ENCODE measurements around the gene C10orf67.

Gene C10orf67

GRCh38 chr10:23205972-23206642, 138.5 kb downstream of the C10orf67 start:
- Histone ChIP-seq H3F3A (ENCODE audit: insufficient read depth) (no peaks in the 10 kb centered on the region), H3K9ac (ENCODE audit: low read length) (no peak overlapping the region), H3K36me3 (ENCODE audit: low read length) (no peaks in the 10 kb centered on the region), H3K9me3 (ENCODE audit: insufficient read depth, low read length) (no peaks in the 10 kb centered on the region), H2AFZ (ENCODE audit: low read depth, low read length, severe bottlenecking) (no peak overlapping the region), H3K9me2 (replicated peaks; ENCODE audit: insufficient read depth, low read length) (no peaks in the 10 kb centered on the region), H4K20me1 (ENCODE audit: low read depth, low read length) (no peaks in the 10 kb centered on the region), H3K4me3 (ENCODE audit: insufficient read depth, low read length, poor library complexity, severe bottlenecking) (no peak overlapping the region), H3K4me2 (ENCODE audit: low read depth, low read length, poor library complexity, severe bottlenecking) (no peak overlapping the region), H3K27ac (ENCODE audit: low read depth, low read length) (no peak overlapping the region), H3K79me2 (ENCODE audit: insufficient read depth, low read length) (no peaks in the 10 kb centered on the region), H3K27me3 (ENCODE audit: low read length) (no peaks in the 10 kb centered on the region)
- TF ChIP-seq CTCF (IDR thresholded peaks at IDR 0.05; ENCODE audit: insufficient read depth, low read length, poor library complexity, severe bottlenecking) (no peak), EZH2phosphoT487 (conservative IDR thresholded peaks at IDR 0.05; ENCODE audit: low read length) (no peak)

GRCh38 chr10:23204773-23205172, 139.8 kb downstream of the C10orf67 start:
- H3F3A ChIP-seq (ENCODE audit: insufficient read depth), result no peaks in the 10 kb centered on the region
- H3K4me3 ChIP-seq (ENCODE audit: insufficient read depth, low read length, poor library complexity, severe bottlenecking), result no peak overlapping the region
- no peak for TF ChIP-seq CTCF (IDR thresholded peaks at IDR 0.05; ENCODE audit: insufficient read depth, low read length, poor library complexity, severe bottlenecking)
- no peak for TF ChIP-seq EZH2phosphoT487 (conservative IDR thresholded peaks at IDR 0.05; ENCODE audit: low read length)
- no peaks in the 10 kb centered on the region for H3K36me3 ChIP-seq (ENCODE audit: low read length)
- H3K9ac ChIP-seq (ENCODE audit: low read length), result no peak overlapping the region
- H3K9me2 ChIP-seq (replicated peaks; ENCODE audit: insufficient read depth, low read length), result no peaks in the 10 kb centered on the region
- no peaks in the 10 kb centered on the region for H3K27me3 ChIP-seq (ENCODE audit: low read length)
- H3K4me2 ChIP-seq (ENCODE audit: low read depth, low read length, poor library complexity, severe bottlenecking), result no peak overlapping the region
- no peaks in the 10 kb centered on the region for H3K9me3 ChIP-seq (ENCODE audit: insufficient read depth, low read length)
- no peak overlapping the region for H3K27ac ChIP-seq (ENCODE audit: low read depth, low read length)
- H2AFZ ChIP-seq (ENCODE audit: low read depth, low read length, severe bottlenecking), result no peak overlapping the region
- no peaks in the 10 kb centered on the region for H3K79me2 ChIP-seq (ENCODE audit: insufficient read depth, low read length)
- no peaks in the 10 kb centered on the region for H4K20me1 ChIP-seq (ENCODE audit: low read depth, low read length)

- Histone ChIP-seq H3K9ac (ENCODE audit: low read length) (no peak overlapping the region), H3K9me3 (ENCODE audit: insufficient read depth, low read length) (no peaks in the 10 kb centered on the region), H2AFZ (ENCODE audit: low read depth, low read length, severe bottlenecking) (no peak overlapping the region), H3K27me3 (ENCODE audit: low read length) (no peaks in the 10 kb centered on the region), H3K4me3 (ENCODE audit: insufficient read depth, low read length, poor library complexity, severe bottlenecking) (no peak overlapping the region), H3K79me2 (ENCODE audit: insufficient read depth, low read length) (no peaks in the 10 kb centered on the region), H4K20me1 (ENCODE audit: low read depth, low read length) (no peaks in the 10 kb centered on the region), H3K4me2 (ENCODE audit: low read depth, low read length, poor library complexity, severe bottlenecking) (no peak overlapping the region), H3F3A (ENCODE audit: insufficient read depth) (no peaks in the 10 kb centered on the region), H3K27ac (ENCODE audit: low read depth, low read length) (no peak overlapping the region), H3K36me3 (ENCODE audit: low read length) (no peaks in the 10 kb centered on the region), H3K9me2 (replicated peaks; ENCODE audit: insufficient read depth, low read length) (no peaks in the 10 kb centered on the region)
- TF ChIP-seq EZH2phosphoT487 (conservative IDR thresholded peaks at IDR 0.05; ENCODE audit: low read length) (no peak), CTCF (IDR thresholded peaks at IDR 0.05; ENCODE audit: insufficient read depth, low read length, poor library complexity, severe bottlenecking) (no peak)
Measured at GRCh38 chr10:23203369-23204325, 140.9 kb downstream of the C10orf67 start.
